Breast epithelium (tissue), 4 donors: ENCODE data around the gene LSM12. TPM values are rescaled to one million over a fixed set of nuclear protein-coding genes. Genes with fewer than 3 reads are reported as not detected.
"Not testable (repeated sequence)": the region's sequence is repeated elsewhere in the genome, so short reads cannot be mapped to it uniquely, and the experiment has no call there.

Experiments
- DNase-seq, 2 donors: peaks; one replicate each; pipeline ENCODE4 v3.0.0-alpha.2; 2019; ENCODE audit warnings: low spot score in 2 of 2
- H3K27ac ChIP-seq, 2 donors: fragments of 200-600 bp; sonication (generic) in 1 of 2; one replicate each; pipeline ENCODE4 v1.5.1; 2016 to 2019; ENCODE audit warnings: mild to moderate bottlenecking in 1 of 2
- H3K27me3 ChIP-seq, 2 donors: fragments of 200-600 bp; sonication (generic) in 1 of 2; one replicate each; pipeline versions ENCODE4 v1.5.1 to v1.6.0; 2017 to 2019; ENCODE audit warnings: control low read depth in 1 of 2, mild to moderate bottlenecking in 1 of 2
- H3K36me3 ChIP-seq: fragments of 200-600 bp; one replicate; pipeline ENCODE4 v1.5.1; 2019
- H3K4me1 ChIP-seq, 2 donors: fragments of 200-600 bp; sonication (generic); one replicate each; pipeline ENCODE4 v1.5.1; 2016 to 2019; ENCODE audit warnings: control low read depth in 1 of 2
- H3K4me3 ChIP-seq, 3 donors: fragments of 200-600 bp; sonication (generic); 1 replicate in 2 of 3; 2 replicates in 1 of 3; pipeline ENCODE4 v1.5.1; 2016 to 2019; ENCODE audit warnings: mild to moderate bottlenecking in 3 of 3, moderate library complexity in 2 of 3
- H3K9me3 ChIP-seq, 2 donors: fragments of 200-600 bp; sonication (generic) in 1 of 2; one replicate each; pipeline ENCODE4 v1.5.1; 2016 to 2019; ENCODE audit warnings: control low read depth in 1 of 2
- CTCF ChIP-seq, 3 donors: fragments of 450-650 bp; IDR thresholded peaks; one replicate each; pipeline ENCODE4 v1.5.1; 2016 to 2017; ENCODE audit warnings: antibody characterized with exemption in 3 of 3, mild to moderate bottlenecking in 3 of 3, moderate library complexity in 3 of 3
- POLR2A ChIP-seq: fragments of 450-650 bp; IDR thresholded peaks from one replicate; pipeline ENCODE4 v1.6.1; 2016; ENCODE audit warnings: antibody characterized with exemption, mild to moderate bottlenecking, moderate library complexity
- POLR2AphosphoS5 ChIP-seq, 3 donors: sonication (generic); formaldehyde crosslinking; IDR thresholded peaks; one replicate each; pipeline ENCODE4 v1.6.1; 2017; ENCODE audit warnings: antibody characterized with exemption in 3 of 3
- intact Hi-C: fragments of 100-400 bp; cut with DNase I; formaldehyde crosslinking; loops from one replicate; pipeline ENCODE4 v1.15.1; 2023; ENCODE audit warnings: low total_unique reads
- total RNA-seq, 3 donors: library from RNA; depleted of rRNA; stranded (reverse); fragments of >200 nt; gene quantifications; one replicate each; pipeline ENCODE4 v1.1.0, GENCODE V29; 2016

Gene LSM12
- total RNA-seq, 3 donors from 2014 or later = 36.8 to 45.4 (median 43.6) TPM

GRCh38 chr17:44059101-44059892 lies 7.2 kb downstream of the LSM12 start:
- no peak for DNase-seq
- Histone ChIP-seq H3K27me3 (no peaks in the 10 kb centered on the region), H3K27ac (no peak overlapping the region), H3K36me3 (no peaks in the 10 kb centered on the region), H3K9me3 (no peaks in the 10 kb centered on the region), H3K4me3 (no peak overlapping the region), H3K4me1 (no peaks in the 10 kb centered on the region)
- intact Hi-C loops = no loop called here
- TF ChIP-seq CTCF (IDR thresholded peaks at IDR 0.05) (no peak), POLR2A (no peak), POLR2AphosphoS5 (IDR thresholded peaks at IDR 0.05) (no peak)

GRCh38 chr17:44053125-44053872 lies 13.2 kb downstream of the LSM12 start:
- Histone ChIP-seq H3K4me3 (no peak overlapping the region), H3K36me3 (no peaks in the 10 kb centered on the region), H3K9me3 (no peaks in the 10 kb centered on the region), H3K27ac (no peak overlapping the region), H3K4me1 (no peaks in the 10 kb centered on the region), H3K27me3 (no peaks in the 10 kb centered on the region)
- DNase-seq = no peak
- no peak for TF ChIP-seq CTCF (IDR thresholded peaks at IDR 0.05)
- TF ChIP-seq POLR2AphosphoS5 (IDR thresholded peaks at IDR 0.05) = no peak
- no peak for TF ChIP-seq POLR2A
- intact Hi-C loops = no loop called here

GRCh38 chr17:44049294-44050060 lies 17.0 kb downstream of the LSM12 start:
- H3K4me3 ChIP-seq = no peak overlapping the region
- H3K36me3 ChIP-seq = no peaks in the 10 kb centered on the region
- no peak for TF ChIP-seq POLR2AphosphoS5 (IDR thresholded peaks at IDR 0.05)
- TF ChIP-seq POLR2A = no peak
- TF ChIP-seq CTCF (IDR thresholded peaks at IDR 0.05) = no peak
- no peak for DNase-seq
- H3K27ac ChIP-seq = no peak overlapping the region
- intact Hi-C loops = no loop called here
- H3K27me3 ChIP-seq = no peaks in the 10 kb centered on the region
- H3K9me3 ChIP-seq = no peaks in the 10 kb centered on the region
- H3K4me1 ChIP-seq = no peaks in the 10 kb centered on the region

- H3K4me3 ChIP-seq, H3K9me3 ChIP-seq, H3K4me1 ChIP-seq, H3K27ac ChIP-seq, intact Hi-C loops, H3K36me3 ChIP-seq, DNase-seq, H3K27me3 ChIP-seq: not testable (repeated sequence)
Measured at GRCh38 chr17:44046893-44047292, 19.6 kb downstream of the LSM12 start.

GRCh38 chr17:44045486-44045885 lies 21.0 kb downstream of the LSM12 start:
- no peaks in the 10 kb centered on the region for H3K36me3 ChIP-seq
- H3K4me1 ChIP-seq = peaks cover 0 to 5% of the 10 kb centered on the region in 2 donors
- no peak for TF ChIP-seq POLR2AphosphoS5 (IDR thresholded peaks at IDR 0.05)
- TF ChIP-seq POLR2A = no peak
- TF ChIP-seq CTCF (IDR thresholded peaks at IDR 0.05) = no peak
- H3K27ac ChIP-seq = no peak overlapping the region
- intact Hi-C loops = no loop called here
- H3K27me3 ChIP-seq = no peaks in the 10 kb centered on the region
- H3K9me3 ChIP-seq = no peaks in the 10 kb centered on the region
- no peak overlapping the region for H3K4me3 ChIP-seq
- no peak for DNase-seq
